RWPE2 (cell line): Measurements from ENCODE around the gene FAXC.

Experiments
- ATAC-seq: fragments of 200-7000 bp; cut with Tn5 transposase; 3 replicates; pipeline ENCODE4 v1.9.1; 2021; ENCODE audit warnings: low read depth
- DNase-seq: peaks from one replicate; pipeline ENCODE4 v3.0.0-alpha.2; 2020; ENCODE audit warnings: low spot score
- H3K27ac ChIP-seq: fragments of 450-650 bp; 2 replicates; pipeline ENCODE4 v1.5.1; 2017; ENCODE audit warnings: mild to moderate bottlenecking; ENCODE audit not compliant: poor library complexity, severe bottlenecking
- H3K27me3 ChIP-seq: fragments of 250-450 bp; sonication (Bioruptor Pico); 2 replicates; pipeline ENCODE4 v1.5.1; 2021; ENCODE audit warnings: mild to moderate bottlenecking, moderate library complexity; ENCODE audit not compliant: insufficient read depth, poor library complexity, severe bottlenecking
- H3K36me3 ChIP-seq: fragments of 250-450 bp; sonication (Bioruptor Pico); 2 replicates; pipeline ENCODE4 v1.5.1; 2020; ENCODE audit warnings: low read depth, mild to moderate bottlenecking, moderate library complexity
- H3K4me1 ChIP-seq: fragments of 250-450 bp; sonication (Bioruptor Pico); 2 replicates; pipeline ENCODE4 v1.5.1; 2021; ENCODE audit warnings: mild to moderate bottlenecking, moderate library complexity; ENCODE audit not compliant: insufficient read depth, poor library complexity, severe bottlenecking
- H3K4me3 ChIP-seq: fragments of 250-450 bp; sonication (Bioruptor Pico); 2 replicates; pipeline ENCODE4 v1.5.1; 2021; ENCODE audit warnings: mild to moderate bottlenecking, moderate library complexity; ENCODE audit not compliant: severe bottlenecking
- H3K9me3 ChIP-seq: fragments of 250-450 bp; sonication (Bioruptor Pico); 2 replicates; pipeline ENCODE4 v1.5.1; 2021; ENCODE audit warnings: mild to moderate bottlenecking, moderate library complexity; ENCODE audit not compliant: severe bottlenecking
- CTCF ChIP-seq: fragments of 450-650 bp; IDR thresholded peaks from one replicate; pipeline ENCODE4 v1.5.1; 2017; ENCODE audit warnings: mild to moderate bottlenecking, moderate library complexity; ENCODE audit not compliant: poor library complexity, severe bottlenecking

Gene FAXC

GRCh38 chr6:99308788-99309187 lies 40.7 kb downstream of the FAXC start:
- Histone ChIP-seq H3K27ac (no peak overlapping the region), H3K4me1 (no peaks in the 10 kb centered on the region), H3K4me3 (no peak overlapping the region), H3K27me3 (no peaks in the 10 kb centered on the region), H3K9me3 (no peaks in the 10 kb centered on the region), H3K36me3 (no peaks in the 10 kb centered on the region)
- DNase-seq (no peak), ATAC-seq (no peak)
- no peak for TF ChIP-seq CTCF

DNA sequence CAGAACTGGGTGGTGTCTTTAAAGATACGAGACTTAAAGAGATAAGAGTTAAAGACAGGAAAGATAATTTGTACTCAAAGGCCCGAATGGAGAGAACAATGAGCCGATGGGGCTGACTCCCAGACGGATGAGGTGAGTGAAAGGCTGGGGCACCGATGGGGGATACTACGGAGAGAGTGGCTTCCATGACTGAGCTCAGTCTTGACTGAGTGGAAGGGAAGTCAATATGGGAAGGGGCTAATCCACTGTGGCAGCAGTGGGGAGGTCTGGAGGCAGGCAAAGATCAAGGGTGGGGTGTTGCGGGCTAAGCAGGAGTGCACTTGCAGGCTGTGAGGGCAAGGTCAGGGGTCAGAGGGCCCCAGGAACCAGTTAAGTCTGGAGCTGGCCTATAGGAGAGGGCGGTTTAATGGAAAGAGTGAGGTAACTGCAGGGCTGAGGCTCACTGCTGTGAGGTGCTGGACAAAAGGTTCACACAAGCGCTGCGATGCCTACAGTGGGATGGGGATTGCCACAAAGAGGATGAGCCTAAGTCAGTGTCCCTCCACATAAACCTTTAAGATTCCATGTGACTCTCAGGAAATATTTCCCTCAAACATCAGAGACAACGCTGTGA lies 42.1 kb downstream of the FAXC start:
- H3K4me3 ChIP-seq, result no peak overlapping the region
- H3K27ac ChIP-seq, result no peak overlapping the region
- no peaks in the 10 kb centered on the region for H3K4me1 ChIP-seq
- DNase-seq (no peak), ATAC-seq (no peak)
- TF ChIP-seq CTCF, result no peak
- no peaks in the 10 kb centered on the region for H3K9me3 ChIP-seq
- H3K27me3 ChIP-seq, result no peaks in the 10 kb centered on the region
- no peaks in the 10 kb centered on the region for H3K36me3 ChIP-seq

- DNase-seq (no peak), ATAC-seq (no peak)
- no peak overlapping the region for H3K4me3 ChIP-seq
- H3K36me3 ChIP-seq, result no peaks in the 10 kb centered on the region
- no peaks in the 10 kb centered on the region for H3K9me3 ChIP-seq
- no peaks in the 10 kb centered on the region for H3K27me3 ChIP-seq
- H3K27ac ChIP-seq, result no peak overlapping the region
- H3K4me1 ChIP-seq, result no peaks in the 10 kb centered on the region
- TF ChIP-seq CTCF, result no peak
Observed at GRCh38 chr6:99306341-99306740, 43.1 kb downstream of the FAXC start.

- no peak for DNase-seq
- Histone ChIP-seq H3K27me3 (no peaks in the 10 kb centered on the region), H3K36me3 (no peaks in the 10 kb centered on the region), H3K27ac (no peak overlapping the region), H3K9me3 (no peaks in the 10 kb centered on the region), H3K4me3 (no peak overlapping the region), H3K4me1 (no peaks in the 10 kb centered on the region)
- TF ChIP-seq CTCF, result no peak
- ATAC-seq, result no peak
Observed at GRCh38 chr6:99305021-99305554, 44.4 kb downstream of the FAXC start.

DNA sequence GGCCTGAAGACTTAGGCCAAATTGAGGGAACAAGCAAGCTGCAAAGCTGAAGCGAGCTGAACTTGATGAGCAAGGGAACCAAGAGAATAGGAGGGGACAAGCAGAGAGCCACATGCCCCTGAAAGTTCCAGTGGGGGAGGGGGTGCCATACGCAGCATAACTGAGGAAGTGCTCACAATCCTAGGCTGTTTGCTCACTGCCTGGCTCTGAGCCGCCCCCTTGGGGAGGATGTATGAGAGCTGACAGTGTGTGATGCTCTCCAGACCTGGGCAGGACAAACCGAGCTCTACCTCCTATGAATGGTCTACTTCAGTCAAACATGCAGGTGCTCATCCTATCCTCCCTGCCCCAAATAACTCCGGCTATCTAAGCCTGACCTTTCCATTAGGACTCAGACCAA lies 52.1 kb downstream of the FAXC start:
- ATAC-seq (no peak), DNase-seq (no peak)
- H3K27ac ChIP-seq, result no peak overlapping the region
- H3K4me1 ChIP-seq, result no peaks in the 10 kb centered on the region
- H3K4me3 ChIP-seq, result no peak overlapping the region
- no peaks in the 10 kb centered on the region for H3K9me3 ChIP-seq
- H3K27me3 ChIP-seq, result no peaks in the 10 kb centered on the region
- no peak for TF ChIP-seq CTCF
- no peaks in the 10 kb centered on the region for H3K36me3 ChIP-seq
